GM23248 (cell line): Measurements from ENCODE around the gene CELSR2.

ENCODE experiments used
- EZH2 ChIP-seq: fragments of 200-600 bp; sonication (generic); IDR thresholded peaks from 2 replicates; pipeline ENCODE4 v1.6.1; 2018; ENCODE audit warnings: antibody characterized with exemption, mild to moderate bottlenecking; ENCODE audit not compliant: insufficient read depth, poor library complexity, severe bottlenecking
- EZH2phosphoT487 ChIP-seq: fragments of 200-600 bp; sonication (generic); IDR thresholded peaks from 2 replicates; pipeline ENCODE4 v1.6.1; 2018; ENCODE audit warnings: antibody characterized with exemption, moderate library complexity, mild to moderate bottlenecking, low read depth; ENCODE audit not compliant: insufficient read depth

DNA sequence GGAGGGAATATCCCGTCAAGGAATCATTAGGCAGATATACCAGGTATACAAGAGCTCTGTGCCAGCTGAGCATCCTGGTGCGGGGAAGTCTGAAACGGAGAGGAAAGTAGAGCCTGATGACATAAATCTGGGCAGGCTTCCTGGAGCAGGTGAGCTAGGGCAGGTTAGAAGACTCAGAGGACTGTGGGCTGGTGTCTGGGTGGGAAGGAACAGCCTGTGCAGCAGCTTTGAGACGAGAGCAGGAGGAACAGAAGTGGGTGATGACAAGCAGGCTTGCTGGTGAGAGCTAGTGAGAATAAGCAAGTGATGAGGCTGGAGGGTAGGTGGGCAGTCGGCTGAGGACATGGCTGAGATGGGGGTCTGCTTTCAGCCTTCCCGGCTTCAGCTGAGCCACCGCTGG, 6.7 kb downstream of the CELSR2 start:
- no peak for TF ChIP-seq EZH2phosphoT487
- TF ChIP-seq EZH2: no peak
